Activated T-cell treated with anti-CD3 and anti-CD28 coated beads, Interleukin-2, amount 50 U/mL, for 24 hours (primary cell): ENCODE data around the gene FOXK2.
"Not testable (repeated sequence)": the region's sequence is repeated elsewhere in the genome, so short reads cannot be mapped to it uniquely, and the experiment has no call there.

ENCODE experiments used
- DNase-seq: peaks from one replicate; pipeline ENCODE4 v3.0.0-alpha.2; 2020
- H3K27ac Mint-ChIP-seq: 2 replicates; pipeline ENCODE4 v1.8.0; 2020; ENCODE audit warnings: mild to moderate bottlenecking, mixed read lengths
- H3K27me3 Mint-ChIP-seq: 2 replicates; pipeline ENCODE4 v1.8.0; 2020; ENCODE audit warnings: mixed read lengths
- H3K36me3 Mint-ChIP-seq: 2 replicates; pipeline ENCODE4 v1.8.0; 2020; ENCODE audit warnings: low read depth, mixed read lengths
- H3K4me1 Mint-ChIP-seq: 2 replicates; pipeline ENCODE4 v1.8.0; 2020; ENCODE audit warnings: low read depth, mixed read lengths
- H3K4me3 Mint-ChIP-seq: 2 replicates; pipeline ENCODE4 v1.8.0; 2020; ENCODE audit warnings: mild to moderate bottlenecking, moderate library complexity, mixed read lengths
- H3K9me3 Mint-ChIP-seq: 2 replicates; pipeline ENCODE4 v1.8.0; 2020; ENCODE audit warnings: mixed read lengths

FOXK2 gene

DNA sequence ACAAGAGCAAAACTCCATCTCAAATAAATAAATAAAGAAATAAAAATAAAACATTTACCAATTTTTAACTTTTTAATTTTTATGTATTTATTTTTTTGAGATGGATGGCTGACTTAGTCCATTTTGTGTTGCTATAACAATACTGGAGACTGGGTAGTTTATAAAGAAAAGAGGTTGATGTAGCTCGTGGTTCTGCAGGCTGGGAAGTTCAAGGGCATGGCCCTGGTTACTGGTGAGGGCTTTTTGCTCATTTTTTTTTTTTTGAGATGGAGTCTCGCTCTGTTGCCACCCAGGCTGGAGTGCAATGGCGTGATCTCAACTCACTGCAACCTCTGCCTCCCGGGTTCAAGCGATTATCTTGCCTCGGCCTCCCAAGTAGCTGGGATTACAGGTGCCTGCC lies 14.2 kb upstream of the FOXK2 start:
- Mint-ChIP-seq H3K9me3 (no peaks in the 10 kb centered on the region), H3K36me3 (no peaks in the 10 kb centered on the region), H3K4me1 (peaks cover 8% of the 10 kb centered on the region), H3K27ac (no peak overlapping the region), H3K4me3 (no peak overlapping the region), H3K27me3 (no peaks in the 10 kb centered on the region)
- no peak for DNase-seq

DNA sequence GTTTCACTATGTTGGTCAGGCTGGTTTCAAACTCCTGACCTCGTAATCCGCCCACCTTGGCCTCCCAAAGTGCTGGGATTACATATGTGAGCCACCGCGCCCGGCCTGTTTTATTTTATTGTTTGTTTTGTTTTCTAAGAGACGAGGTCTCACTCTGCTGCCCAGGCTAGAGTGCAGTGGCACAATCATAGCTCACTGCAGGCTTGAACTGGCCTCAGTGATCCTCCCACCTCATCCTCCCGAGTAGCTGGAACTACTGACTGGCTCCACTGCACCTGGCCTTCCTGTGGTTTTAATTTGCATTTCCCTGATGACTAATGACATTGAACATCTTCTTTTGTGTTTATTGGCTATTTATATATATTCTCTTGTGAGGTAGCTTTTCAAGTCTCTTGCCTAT lies 13.1 kb upstream of the FOXK2 start:
- DNase-seq: not testable (repeated sequence)
- peak overlapping the region; percentile 59 for H3K27ac Mint-ChIP-seq

GRCh38 chr17:82507631-82508175 lies 11.8 kb upstream of the FOXK2 start:
- Mint-ChIP-seq H3K4me3 (no peak overlapping the region), H3K27me3 (no peaks in the 10 kb centered on the region), H3K36me3 (no peaks in the 10 kb centered on the region), H3K9me3 (no peaks in the 10 kb centered on the region), H3K27ac (no peak overlapping the region), H3K4me1 (peaks cover 13% of the 10 kb centered on the region)
- no peak for DNase-seq

More for the DNA sequence above, 13.1 kb upstream of the FOXK2 start:
- Mint-ChIP-seq H3K4me3 (peak overlapping the region; percentile 18), H3K4me1 (peaks cover 11% of the 10 kb centered on the region)
- H3K27me3 Mint-ChIP-seq, H3K9me3 Mint-ChIP-seq, H3K36me3 Mint-ChIP-seq: not testable (repeated sequence)

DNA sequence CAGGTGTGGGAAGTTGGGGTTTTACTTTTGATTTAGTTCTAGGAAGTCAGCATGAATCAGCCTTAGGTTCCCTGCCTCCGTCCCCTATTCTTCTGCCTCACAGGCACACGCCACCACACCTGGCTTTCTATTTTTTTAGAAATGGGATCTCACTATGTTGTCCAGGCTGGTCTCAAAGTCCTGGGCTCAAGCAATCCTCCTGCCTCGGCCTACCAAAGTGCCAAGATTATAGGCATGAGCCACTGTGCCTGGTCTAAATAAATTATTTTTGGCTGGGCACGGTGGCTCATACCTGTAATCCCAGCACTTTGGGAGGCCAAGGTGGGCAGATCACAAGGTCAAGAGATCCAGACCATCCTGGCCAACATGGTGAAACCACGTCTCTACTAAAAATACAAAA lies 7.9 kb upstream of the FOXK2 start:
- not testable (repeated sequence) for H3K9me3 Mint-ChIP-seq, DNase-seq, H3K36me3 Mint-ChIP-seq, H3K4me1 Mint-ChIP-seq, H3K27ac Mint-ChIP-seq, H3K27me3 Mint-ChIP-seq, H3K4me3 Mint-ChIP-seq

DNA sequence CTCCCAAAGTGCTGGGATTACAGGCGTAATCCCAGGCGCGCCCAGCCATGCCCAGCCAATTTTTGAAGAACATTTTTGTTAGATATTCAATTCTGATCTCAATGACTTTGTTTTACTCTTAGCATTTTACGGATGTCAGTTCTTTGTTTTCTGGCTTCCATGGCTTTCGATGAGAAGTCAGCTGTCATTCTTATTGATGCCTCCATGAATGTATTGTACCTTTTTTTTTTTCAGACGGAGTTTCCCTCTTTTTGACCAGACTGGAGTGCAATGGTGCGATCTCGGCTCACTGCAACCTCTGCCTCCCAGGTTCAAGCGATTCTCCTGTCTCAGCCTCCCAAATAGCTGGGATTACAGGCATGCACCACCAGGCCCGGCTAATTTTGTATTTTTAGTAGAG lies 5.7 kb upstream of the FOXK2 start:
- H3K27me3 Mint-ChIP-seq, H3K27ac Mint-ChIP-seq, DNase-seq, H3K4me3 Mint-ChIP-seq, H3K4me1 Mint-ChIP-seq, H3K36me3 Mint-ChIP-seq, H3K9me3 Mint-ChIP-seq: not testable (repeated sequence)

DNA sequence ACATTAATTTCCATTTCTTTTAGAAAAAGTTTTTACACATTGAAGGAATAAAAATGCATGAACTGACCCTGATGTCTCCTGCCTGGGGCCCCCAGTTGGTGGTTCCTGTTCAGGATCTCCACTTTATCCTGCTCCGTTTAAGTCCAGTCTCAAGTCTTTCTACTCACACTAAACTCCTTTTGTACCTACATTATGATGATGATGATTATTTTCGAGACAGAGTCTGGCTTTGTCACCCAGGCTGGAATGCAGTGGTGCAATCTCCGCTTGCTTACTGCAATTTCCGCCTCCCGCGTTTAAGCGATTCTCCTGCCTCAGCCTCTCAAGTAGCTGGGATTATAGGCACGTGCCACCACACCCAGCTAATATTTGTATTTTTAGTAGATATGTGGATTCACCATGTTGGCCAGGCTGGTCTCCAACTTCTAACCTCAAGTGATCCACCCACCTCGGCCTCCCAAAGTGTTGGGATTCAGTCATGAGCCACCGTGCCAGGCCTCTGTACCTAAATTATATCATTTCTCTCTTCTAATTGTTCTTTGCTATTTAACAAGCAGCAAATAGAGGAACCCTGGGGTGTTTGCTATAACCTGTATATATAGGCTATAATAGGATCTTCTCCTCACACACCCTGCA lies 2.2 kb upstream of the FOXK2 start:
- DNase-seq: no peak

GRCh38 chr17:82519971-82520903 lies 705 bp downstream of the FOXK2 start:
- DNase-seq: peak; percentile 70

More for the DNA sequence above, 2.2 kb upstream of the FOXK2 start:
- Mint-ChIP-seq H3K4me3 (no peak overlapping the region), H3K27ac (no peak overlapping the region), H3K36me3 (peaks cover 15% of the 10 kb centered on the region), H3K27me3 (no peaks in the 10 kb centered on the region), H3K4me1 (peaks cover 14% of the 10 kb centered on the region), H3K9me3 (no peaks in the 10 kb centered on the region)

GRCh38 chr17:82524540-82524939 lies 5.0 kb downstream of the FOXK2 start:
- Mint-ChIP-seq H3K9me3 (no peaks in the 10 kb centered on the region), H3K27ac (peak overlapping the region; percentile 40), H3K27me3 (no peaks in the 10 kb centered on the region), H3K4me3 (no peak overlapping the region), H3K36me3 (peaks cover 53% of the 10 kb centered on the region), H3K4me1 (peaks cover 67% of the 10 kb centered on the region)
- no peak for DNase-seq

More at GRCh38 chr17:82519971-82520903, 705 bp downstream of the FOXK2 start:
- peak overlapping the region; percentile 91 for H3K27ac Mint-ChIP-seq
- H3K36me3 Mint-ChIP-seq: peaks cover 35% of the 10 kb centered on the region
- peak overlapping the region; percentile 86 for H3K4me3 Mint-ChIP-seq
- H3K27me3 Mint-ChIP-seq: no peaks in the 10 kb centered on the region
- H3K9me3 Mint-ChIP-seq: no peaks in the 10 kb centered on the region
- H3K4me1 Mint-ChIP-seq: peaks cover 36% of the 10 kb centered on the region

DNA sequence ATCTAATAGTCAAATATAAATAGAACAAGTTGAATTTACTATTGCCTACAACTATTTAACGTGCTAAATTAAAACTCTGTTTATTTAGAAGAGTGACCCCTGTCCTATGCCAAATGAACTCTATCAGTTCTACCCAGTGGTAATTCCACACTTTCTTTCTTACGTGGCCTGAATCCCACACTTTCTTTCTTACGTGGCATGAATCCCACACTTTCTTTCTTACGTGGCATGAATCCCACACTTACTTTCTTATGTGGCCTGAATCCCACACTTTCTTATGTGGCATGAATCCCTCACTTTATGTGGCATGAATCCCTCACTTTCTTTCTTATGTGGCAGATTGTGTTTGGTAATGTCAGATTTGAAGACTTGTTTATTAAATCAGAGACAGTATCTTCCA lies 6.2 kb downstream of the FOXK2 start:
- H3K36me3 Mint-ChIP-seq: peaks cover 57% of the 10 kb centered on the region
- peaks cover 75% of the 10 kb centered on the region for H3K4me1 Mint-ChIP-seq
- DNase-seq: no peak
- no peak overlapping the region for H3K4me3 Mint-ChIP-seq
- no peaks in the 10 kb centered on the region for H3K9me3 Mint-ChIP-seq
- no peaks in the 10 kb centered on the region for H3K27me3 Mint-ChIP-seq
- H3K27ac Mint-ChIP-seq: peak overlapping the region; percentile 7

DNA sequence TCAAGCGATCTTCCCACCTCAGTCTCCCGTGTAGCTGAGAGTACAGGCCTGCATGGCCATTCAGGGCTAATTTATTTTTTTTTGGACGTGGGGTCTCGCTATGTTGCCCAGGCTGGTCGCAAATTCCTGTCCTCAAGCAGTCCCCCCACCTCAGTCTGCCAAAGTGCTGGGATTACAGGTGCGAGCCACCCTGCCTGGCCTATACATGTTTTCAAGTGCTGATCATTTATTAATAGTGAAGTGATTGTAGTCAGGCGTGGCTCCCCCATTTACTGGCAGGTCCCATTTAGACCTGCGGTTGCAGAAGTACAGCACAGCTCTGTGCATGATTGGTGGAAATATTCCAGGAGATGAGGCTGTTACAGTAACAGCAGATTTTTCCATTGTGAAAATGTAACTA lies 8.4 kb downstream of the FOXK2 start:
- no peaks in the 10 kb centered on the region for H3K9me3 Mint-ChIP-seq
- H3K27ac Mint-ChIP-seq: peak overlapping the region; percentile 41
- peaks cover 48% of the 10 kb centered on the region for H3K36me3 Mint-ChIP-seq
- no peak for DNase-seq
- peaks cover 68% of the 10 kb centered on the region for H3K4me1 Mint-ChIP-seq
- H3K4me3 Mint-ChIP-seq: no peak overlapping the region
- no peaks in the 10 kb centered on the region for H3K27me3 Mint-ChIP-seq

DNA sequence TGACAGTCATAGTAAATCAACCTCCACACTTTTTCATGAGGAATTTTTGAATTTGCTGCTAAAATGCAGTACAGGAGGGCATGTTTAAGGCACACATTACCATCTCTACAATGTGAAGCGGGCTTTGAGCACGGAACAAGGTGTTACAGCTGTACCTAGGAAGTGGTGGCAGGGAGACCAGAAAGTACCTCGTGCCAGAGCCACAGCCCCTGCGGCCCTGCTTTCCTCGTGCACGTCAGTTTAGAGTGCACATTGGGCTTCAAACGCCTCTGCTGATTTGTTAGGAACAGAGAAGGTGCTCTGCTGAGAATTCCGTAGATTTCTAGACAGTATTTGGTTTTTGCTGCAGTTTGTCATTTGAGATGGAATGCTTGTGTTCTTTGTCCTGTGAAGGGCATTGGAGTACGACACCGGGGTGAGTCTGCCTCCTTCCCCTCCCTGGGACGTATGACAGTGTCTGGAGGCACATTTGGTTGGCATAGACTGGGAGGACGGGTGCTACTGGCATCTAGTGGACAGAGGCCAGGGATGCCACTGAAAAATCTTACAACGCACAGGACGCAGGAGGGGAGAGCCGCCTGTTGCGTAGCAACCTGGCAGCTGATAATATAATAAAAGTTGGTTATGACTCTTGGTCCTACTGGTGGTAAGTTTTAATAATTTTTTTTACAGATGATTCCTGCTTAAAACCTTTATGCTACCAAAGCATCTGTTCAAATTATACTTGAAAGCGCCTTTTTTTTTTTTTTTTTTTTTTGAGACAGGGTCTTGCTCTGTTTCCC lies 9.1 kb downstream of the FOXK2 start:
- no peak for DNase-seq
- peak overlapping the region; percentile 60 for H3K27ac Mint-ChIP-seq
- no peak overlapping the region for H3K4me3 Mint-ChIP-seq

GRCh38 chr17:82529914-82530300 lies 10.4 kb downstream of the FOXK2 start:
- peak overlapping the region; percentile 7 for H3K27ac Mint-ChIP-seq
- no peak overlapping the region for H3K4me3 Mint-ChIP-seq
- DNase-seq: no peak
- H3K9me3 Mint-ChIP-seq: no peaks in the 10 kb centered on the region
- H3K27me3 Mint-ChIP-seq: no peaks in the 10 kb centered on the region
- peaks cover 34% of the 10 kb centered on the region for H3K36me3 Mint-ChIP-seq
- H3K4me1 Mint-ChIP-seq: peaks cover 70% of the 10 kb centered on the region

More for the DNA sequence above, 9.1 kb downstream of the FOXK2 start:
- no peaks in the 10 kb centered on the region for H3K27me3 Mint-ChIP-seq
- H3K9me3 Mint-ChIP-seq: no peaks in the 10 kb centered on the region
- H3K36me3 Mint-ChIP-seq: peaks cover 42% of the 10 kb centered on the region
- peaks cover 66% of the 10 kb centered on the region for H3K4me1 Mint-ChIP-seq

- no peak for DNase-seq
- Mint-ChIP-seq H3K4me3 (peak overlapping the region; percentile 36), H3K9me3 (no peaks in the 10 kb centered on the region), H3K4me1 (peaks cover 72% of the 10 kb centered on the region), H3K27ac (peak overlapping the region; percentile 88), H3K27me3 (no peaks in the 10 kb centered on the region), H3K36me3 (peaks cover 29% of the 10 kb centered on the region)
Measured at GRCh38 chr17:82531431-82531881, 11.9 kb downstream of the FOXK2 start.

DNA sequence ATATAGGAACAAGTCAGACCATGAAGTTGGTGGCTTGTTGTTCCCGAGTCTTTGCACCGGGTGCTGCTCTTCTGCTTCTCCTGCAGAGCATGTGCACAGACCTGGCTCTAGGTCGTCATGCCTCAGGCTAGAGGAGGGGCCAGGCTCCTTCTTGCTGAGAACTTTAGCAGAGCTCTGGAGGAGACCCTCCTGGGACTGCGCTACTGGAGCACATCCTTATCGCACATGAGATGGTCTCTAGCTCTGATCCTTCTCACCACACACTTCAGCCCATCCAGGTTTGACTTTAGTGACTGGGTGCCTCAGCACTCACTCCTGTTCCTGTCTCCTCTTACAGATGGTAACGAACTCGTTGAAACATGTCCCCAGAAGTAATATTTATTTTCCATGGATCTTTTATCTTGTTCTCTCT lies 14.9 kb downstream of the FOXK2 start:
- Mint-ChIP-seq H3K27ac (no peak overlapping the region), H3K4me1 (peaks cover 68% of the 10 kb centered on the region), H3K4me3 (no peak overlapping the region)

More for the DNA sequence above, 14.9 kb downstream of the FOXK2 start:
- DNase-seq: no peak
- H3K9me3 Mint-ChIP-seq: no peaks in the 10 kb centered on the region
- no peaks in the 10 kb centered on the region for H3K27me3 Mint-ChIP-seq
- H3K36me3 Mint-ChIP-seq: peaks cover 26% of the 10 kb centered on the region
